ENCODE measurements around the gene WASHC2A.
"Not testable (repeated sequence)": the region's sequence is repeated elsewhere in the genome, so short reads cannot be mapped to it uniquely, and the experiment has no call there.

The WASHC2A gene

DNA sequence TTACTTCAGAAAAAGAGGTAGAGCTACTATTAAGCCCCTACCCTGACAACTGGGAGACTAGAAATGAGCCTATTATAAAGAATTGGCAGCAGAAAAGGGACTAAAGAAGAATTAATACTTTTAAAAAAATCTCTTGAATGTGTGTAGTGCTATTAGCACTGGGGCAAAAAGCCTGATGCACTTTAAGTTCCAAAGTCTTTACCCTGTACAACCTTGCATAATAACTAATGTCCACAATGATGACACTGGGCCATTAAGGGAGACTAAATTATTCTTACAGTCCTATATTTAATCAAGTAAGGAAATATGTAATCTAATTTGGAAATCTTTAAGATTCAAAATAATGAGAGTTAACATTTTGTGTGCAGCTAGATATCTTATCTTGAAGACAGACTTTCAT is 90.1 kb downstream of the WASHC2A start:
- not testable (repeated sequence) for DNase-seq (ENCODE audit: low spot score)

DNA sequence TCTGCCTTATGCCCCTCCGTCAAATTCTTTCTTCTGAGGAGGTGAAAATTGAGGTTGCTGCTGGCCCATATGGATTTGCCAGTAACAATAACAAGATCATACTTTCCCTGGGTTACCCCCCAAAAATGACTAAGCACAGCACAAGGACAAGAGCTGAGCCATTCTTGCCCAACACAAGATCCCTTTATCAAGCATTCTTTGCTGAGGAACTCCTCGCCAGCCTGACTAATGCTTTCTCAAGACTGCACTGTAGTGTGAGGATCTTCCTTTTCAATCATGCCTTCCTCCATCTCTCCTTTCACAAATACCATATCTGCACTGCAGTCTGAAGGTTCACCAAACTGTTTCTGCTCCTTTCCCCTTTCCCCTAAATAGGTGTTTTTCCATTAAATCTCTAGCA is 92.1 kb downstream of the WASHC2A start:
- not testable (repeated sequence) for DNase-seq (ENCODE audit: low spot score)

DNA sequence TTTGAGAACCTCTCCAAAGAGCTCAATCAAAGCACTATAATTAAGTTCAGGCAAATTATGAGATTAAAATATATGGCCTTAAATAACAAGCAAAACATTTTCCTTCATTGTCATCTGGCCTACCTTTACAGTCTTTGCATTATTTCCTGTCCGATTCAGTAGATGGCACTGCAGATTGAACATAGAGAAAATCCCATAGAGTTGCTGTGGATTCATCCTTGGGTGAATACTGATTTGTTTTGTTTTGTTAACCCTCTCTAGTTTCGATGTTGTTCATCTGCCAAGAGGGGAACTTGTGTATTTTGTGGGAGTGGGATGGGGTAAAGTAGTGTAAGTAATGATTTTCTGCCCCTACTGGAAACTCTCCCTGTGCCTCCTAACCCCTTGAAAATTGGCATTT is 97.3 kb downstream of the WASHC2A start:
- not testable (repeated sequence) for DNase-seq (ENCODE audit: low spot score)

DNA sequence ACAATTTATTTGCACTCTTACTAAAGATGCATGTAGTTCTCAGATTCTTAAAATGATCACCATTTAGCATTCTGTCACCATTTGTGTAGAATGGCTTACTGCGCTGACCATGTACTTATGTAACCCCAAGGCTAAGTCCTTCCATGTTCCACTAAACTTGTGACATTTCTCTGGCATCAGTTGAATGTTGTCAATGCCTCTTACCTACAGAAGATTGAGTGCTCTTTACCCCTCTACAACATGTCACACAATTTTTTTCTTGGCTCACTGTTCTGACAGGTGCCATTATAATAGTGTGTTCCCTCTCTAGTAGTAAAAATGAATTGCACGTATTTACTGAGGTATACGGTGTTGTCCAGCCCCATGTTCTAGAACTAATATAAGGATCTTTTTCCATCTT is 100.1 kb downstream of the WASHC2A start:
- DNase-seq (ENCODE audit: low spot score) = not testable (repeated sequence)

DNA sequence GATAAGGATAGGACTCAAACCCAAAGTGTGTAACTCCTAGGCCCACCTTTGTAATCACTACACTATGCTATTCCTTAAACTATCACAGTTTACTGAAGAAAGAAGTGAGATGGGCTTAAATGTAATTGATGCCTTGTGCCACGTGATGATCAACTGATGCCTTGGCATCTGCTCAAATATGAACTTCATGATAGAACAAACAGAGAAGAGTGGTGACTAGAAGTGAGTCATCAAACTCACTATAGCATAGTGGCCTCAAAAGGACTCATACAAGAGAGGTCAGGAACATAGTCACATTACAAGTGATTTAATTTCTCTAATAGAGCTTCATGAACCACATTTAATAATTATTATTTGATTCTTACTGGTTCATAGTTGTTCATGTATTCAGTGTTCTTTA is 101.8 kb downstream of the WASHC2A start:
- not testable (repeated sequence) for DNase-seq (ENCODE audit: low spot score)

DNA sequence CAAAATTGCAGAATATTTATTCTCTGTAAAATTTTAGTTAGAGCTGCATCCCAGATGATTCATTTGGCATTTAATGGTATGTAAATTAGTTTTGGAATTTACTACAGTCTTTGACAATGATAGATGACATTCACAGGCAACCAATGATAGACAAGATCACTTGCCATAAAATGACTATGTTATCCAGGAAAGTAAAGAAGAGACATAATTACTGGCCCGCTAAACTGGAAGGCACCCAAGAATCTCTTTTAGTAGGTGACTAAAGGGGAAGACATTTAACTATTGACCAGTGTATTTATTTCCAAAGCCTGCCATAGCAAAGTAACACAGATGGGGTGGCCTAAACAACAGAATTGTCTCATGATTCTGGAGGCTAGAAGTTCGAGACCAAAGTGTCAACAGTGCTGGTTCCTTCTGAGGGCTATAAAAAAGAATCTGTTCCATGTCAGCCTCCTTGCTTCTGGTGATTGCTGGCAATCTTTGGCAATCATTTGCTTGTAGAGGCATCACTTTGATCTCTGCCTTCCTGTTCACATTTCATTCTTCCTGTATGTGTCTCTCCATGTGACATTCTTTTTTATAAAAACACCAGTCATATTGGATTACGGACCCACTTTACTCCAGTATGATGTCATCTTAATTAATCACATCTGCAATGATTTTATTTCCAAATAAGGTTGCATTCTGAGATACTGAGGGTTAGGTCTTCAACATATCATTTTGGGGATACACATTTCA is 107.2 kb downstream of the WASHC2A start:
- peak; percentile 33 for DNase-seq (ENCODE audit: low spot score)

All from GM03348 (cell line).